Urinary bladder (tissue), 4 donors: ENCODE measurements around the gene SIRPA. TPM values are rescaled to one million over a fixed set of nuclear protein-coding genes. Genes with fewer than 3 reads are reported as not detected.

Experiments
- DNase-seq: peaks from one replicate; pipeline ENCODE4 v3.0.0-alpha.2; 2015; ENCODE audit errors: extremely low spot score
- H3K27ac ChIP-seq: one replicate; pipeline ENCODE4 v1.5.1; 2013; ENCODE audit warnings: low read depth, mild to moderate bottlenecking, moderate library complexity
- H3K36me3 ChIP-seq: one replicate; pipeline ENCODE4 v1.6.1; 2013; ENCODE audit warnings: mild to moderate bottlenecking, moderate library complexity; ENCODE audit not compliant: insufficient read depth
- H3K4me1 ChIP-seq: one replicate; pipeline ENCODE4 v1.6.1; 2013; ENCODE audit warnings: mild to moderate bottlenecking, moderate library complexity; ENCODE audit not compliant: insufficient read depth
- H3K4me3 ChIP-seq: one replicate; pipeline ENCODE4 v1.5.1; 2013; ENCODE audit warnings: low read depth, low read length
- WGBS: extraction: QIAGEN DNeasy Blood & Tissue Kit; methylation state at CpG from one replicate; pipeline ENCODE4 v1.1.7; 2013; 5-methylcytosine and 5-hydroxymethylcytosine counted together
- polyA plus RNA-seq: library from polyadenylated mRNA; stranded (reverse); fragments of 200-250 nt; gene quantifications from one replicate; pipeline ENCODE4 v1.2.3, GENCODE V29; 2013
- total RNA-seq: library from RNA; depleted of rRNA; stranded (reverse); fragments of >200 nt; gene quantifications from one replicate; pipeline ENCODE4 v1.2.3, GENCODE V29; 2014
- donor health status: healthy with polysubstance abuse.
- donor health status: healthy.

SIRPA gene
- total and polyA plus RNA-seq, 2 donors: 11.2 to 27.8 TPM

GRCh38 chr20:1861347-1861976 is 33.7 kb upstream of the SIRPA start:
- Histone ChIP-seq H3K4me3 (no peak overlapping the region), H3K4me1 (no peaks in the 10 kb centered on the region), H3K36me3 (no peaks in the 10 kb centered on the region), H3K27ac (no peak overlapping the region)
- 67% methylated on average over 13 of the region's 13 CpGs for WGBS
- DNase-seq: no peak

GRCh38 chr20:1861996-1862662 is 33.1 kb upstream of the SIRPA start:
- no peak for DNase-seq
- 80% methylated on average over 8 of the region's 8 CpGs for WGBS

GRCh38 chr20:1862663-1863053 is 32.5 kb upstream of the SIRPA start:
- Histone ChIP-seq H3K36me3 (no peaks in the 10 kb centered on the region), H3K4me3 (no peak overlapping the region), H3K4me1 (no peaks in the 10 kb centered on the region), H3K27ac (no peak overlapping the region)
- 94% methylated on average over 4 of the region's 4 CpGs for WGBS
- no peak for DNase-seq

More at GRCh38 chr20:1861996-1862662, 33.1 kb upstream of the SIRPA start:
- Histone ChIP-seq H3K36me3 (no peaks in the 10 kb centered on the region), H3K4me1 (no peaks in the 10 kb centered on the region), H3K4me3 (no peak overlapping the region), H3K27ac (no peak overlapping the region)

- no peak for DNase-seq
- WGBS: 63% methylated on average over 1 of the region's 1 CpG
- H3K4me1 ChIP-seq: no peaks in the 10 kb centered on the region
- no peak overlapping the region for H3K27ac ChIP-seq
- no peaks in the 10 kb centered on the region for H3K36me3 ChIP-seq
- H3K4me3 ChIP-seq: no peak overlapping the region
These were observed 31.9 kb upstream of the SIRPA start for GRCh38 chr20:1863296-1863695.

- DNase-seq: no peak
- Histone ChIP-seq H3K4me1 (no peaks in the 10 kb centered on the region), H3K4me3 (no peak overlapping the region), H3K36me3 (no peaks in the 10 kb centered on the region), H3K27ac (no peak overlapping the region)
- 34% methylated on average over 3 of the region's 3 CpGs for WGBS
These were observed 28.4 kb upstream of the SIRPA start for GRCh38 chr20:1866834-1867233.

GRCh38 chr20:1867495-1868260 is 27.5 kb upstream of the SIRPA start:
- Histone ChIP-seq H3K4me3 (no peak overlapping the region), H3K36me3 (no peaks in the 10 kb centered on the region), H3K4me1 (no peaks in the 10 kb centered on the region), H3K27ac (no peak overlapping the region)
- WGBS: 36% methylated on average over 3 of the region's 3 CpGs
- DNase-seq: no peak

- Histone ChIP-seq H3K4me3 (no peak overlapping the region), H3K27ac (no peak overlapping the region), H3K36me3 (no peaks in the 10 kb centered on the region), H3K4me1 (no peaks in the 10 kb centered on the region)
- 77% methylated on average over 3 of the region's 3 CpGs for WGBS
- DNase-seq: no peak
These were observed 26.4 kb upstream of the SIRPA start for GRCh38 chr20:1868856-1869255.

- H3K4me3 ChIP-seq: no peak overlapping the region
- no peak for DNase-seq
- H3K36me3 ChIP-seq: no peaks in the 10 kb centered on the region
- no peak overlapping the region for H3K27ac ChIP-seq
- no peaks in the 10 kb centered on the region for H3K4me1 ChIP-seq
- 93% methylated on average over 4 of the region's 4 CpGs for WGBS
These were observed 24.9 kb upstream of the SIRPA start for GRCh38 chr20:1870323-1870722.

GRCh38 chr20:1870792-1871550 is 24.2 kb upstream of the SIRPA start:
- 52% methylated on average over 17 of the region's 17 CpGs for WGBS
- H3K27ac ChIP-seq: no peak overlapping the region

GRCh38 chr20:1871807-1872458 is 23.3 kb upstream of the SIRPA start:
- H3K27ac ChIP-seq: no peak overlapping the region
- no peak overlapping the region for H3K4me3 ChIP-seq
- H3K4me1 ChIP-seq: no peaks in the 10 kb centered on the region
- no peaks in the 10 kb centered on the region for H3K36me3 ChIP-seq
- 92% methylated on average over 7 of the region's 7 CpGs for WGBS
- DNase-seq: no peak

More at GRCh38 chr20:1870792-1871550, 24.2 kb upstream of the SIRPA start:
- no peak for DNase-seq
- no peak overlapping the region for H3K4me3 ChIP-seq
- no peaks in the 10 kb centered on the region for H3K36me3 ChIP-seq
- no peaks in the 10 kb centered on the region for H3K4me1 ChIP-seq

GRCh38 chr20:1872459-1873097 is 22.6 kb upstream of the SIRPA start:
- H3K4me1 ChIP-seq: no peaks in the 10 kb centered on the region

GRCh38 chr20:1874450-1875182 is 20.6 kb upstream of the SIRPA start:
- H3K4me1 ChIP-seq: no peaks in the 10 kb centered on the region
- H3K36me3 ChIP-seq: no peaks in the 10 kb centered on the region
- H3K27ac ChIP-seq: no peak overlapping the region
- H3K4me3 ChIP-seq: no peak overlapping the region
- 73% methylated on average over 19 of the region's 19 CpGs for WGBS
- no peak for DNase-seq

More at GRCh38 chr20:1872459-1873097, 22.6 kb upstream of the SIRPA start:
- no peak for DNase-seq
- WGBS: 91% methylated on average over 3 of the region's 3 CpGs
- Histone ChIP-seq H3K4me3 (no peak overlapping the region), H3K36me3 (no peaks in the 10 kb centered on the region), H3K27ac (no peak overlapping the region)
